GM18505 (cell line): Measurements from ENCODE around the gene MIDN.

Source experiments
- ATAC-seq: cut with Tn5 transposase; IDR thresholded peaks from one replicate; pipeline ENCODE4 v1.9.1; 2021; ENCODE audit not compliant: unreplicated experiment
- POLR2A ChIP-seq: IDR thresholded peaks from 4 replicates; pipeline ENCODE4 v1.6.1; 2011; ENCODE audit warnings: borderline replicate concordance; ENCODE audit not compliant: insufficient read depth, insufficient read length; ENCODE audit errors: extremely low read depth

MIDN gene

GRCh38 chr19:1233115-1233667 is 15.2 kb upstream of the MIDN start:
- no peak for TF ChIP-seq POLR2A
- ATAC-seq, result no peak

- no peak for TF ChIP-seq POLR2A
- no peak for ATAC-seq
Measured at GRCh38 chr19:1234051-1234954, 14.1 kb upstream of the MIDN start.

GRCh38 chr19:1234955-1235380 is 13.4 kb upstream of the MIDN start:
- TF ChIP-seq POLR2A, result no peak
- ATAC-seq, result no peak

- TF ChIP-seq POLR2A, result no peak
- ATAC-seq, result no peak
Measured at GRCh38 chr19:1235625-1236538, 12.5 kb upstream of the MIDN start.

- ATAC-seq, result no peak
- TF ChIP-seq POLR2A, result no peak
Measured at GRCh38 chr19:1236576-1236975, 11.8 kb upstream of the MIDN start.

DNA sequence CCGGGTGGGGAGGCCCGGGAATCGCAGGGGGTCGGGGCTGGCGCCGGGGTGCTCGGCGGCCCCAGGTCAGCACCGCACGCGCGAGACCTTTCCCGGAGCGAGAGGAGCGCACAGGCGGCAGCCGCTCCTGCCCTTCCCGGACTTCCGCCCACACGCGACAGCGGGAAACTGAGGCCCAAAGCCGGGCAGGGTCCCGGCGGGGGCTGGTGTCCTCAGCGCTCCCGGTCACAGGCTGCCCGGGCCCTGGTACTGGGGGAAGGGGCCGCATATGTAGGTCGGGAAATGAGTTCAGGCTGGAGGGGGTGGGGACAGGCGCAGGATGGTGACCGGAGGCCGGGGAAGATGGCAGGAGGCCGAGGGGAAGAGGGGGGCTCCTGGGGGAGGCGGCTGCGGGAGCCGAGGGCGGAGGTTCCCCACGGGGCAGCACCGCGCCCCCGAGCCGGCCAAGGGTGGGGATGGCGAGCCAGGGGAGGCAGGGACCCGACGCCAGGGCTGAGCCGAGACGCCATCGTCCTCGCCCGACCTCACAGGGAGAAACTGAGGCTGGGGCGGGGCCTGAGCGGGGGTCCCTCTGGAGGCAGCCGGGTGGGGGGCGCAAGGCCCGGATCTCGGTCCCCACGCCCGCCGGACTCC is 11.2 kb upstream of the MIDN start:
- ATAC-seq, result no peak
- no peak for TF ChIP-seq POLR2A

DNA sequence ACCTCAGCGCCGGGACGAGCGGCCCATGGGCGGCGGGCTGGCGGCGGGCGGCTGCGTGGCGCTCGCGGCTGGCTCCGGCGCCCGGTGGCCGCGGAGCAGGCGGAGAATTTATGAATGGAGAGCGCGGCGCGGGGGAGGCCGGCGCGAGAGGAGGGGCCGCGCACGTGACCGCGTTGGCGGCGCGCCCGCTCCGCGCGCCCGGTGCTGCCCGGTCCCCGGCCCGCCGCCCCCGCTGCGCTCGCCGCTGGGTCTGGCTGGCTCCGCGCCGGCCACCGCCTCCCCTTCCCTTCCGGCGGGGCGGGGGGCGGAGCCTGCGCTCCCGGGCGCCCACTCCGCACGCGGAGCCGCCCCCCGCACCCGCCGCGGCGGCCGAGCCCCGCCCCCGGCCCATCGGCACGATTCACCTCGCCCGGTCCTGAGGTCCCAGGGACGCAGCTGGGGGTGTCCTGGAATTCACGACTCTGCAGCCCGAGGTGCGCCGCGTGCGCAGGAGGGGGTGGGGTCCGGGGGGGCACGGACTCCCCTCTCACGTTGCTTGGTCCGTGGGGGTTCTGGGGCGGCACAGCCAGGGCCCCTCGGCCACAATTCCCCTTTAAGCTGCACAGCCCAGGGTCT is 10.5 kb upstream of the MIDN start, which contains the start of gene CBARP:
TSS of gene CBARP (minus strand) at position 252 of the 615 bp plus-strand sequence. CDS start 1,905 bp downstream, outside the sequence.
- no peak for ATAC-seq
- no peak for TF ChIP-seq POLR2A

GRCh38 chr19:1238369-1239303 is 9.7 kb upstream of the MIDN start:
- no peak for TF ChIP-seq POLR2A
- ATAC-seq, result no peak

DNA sequence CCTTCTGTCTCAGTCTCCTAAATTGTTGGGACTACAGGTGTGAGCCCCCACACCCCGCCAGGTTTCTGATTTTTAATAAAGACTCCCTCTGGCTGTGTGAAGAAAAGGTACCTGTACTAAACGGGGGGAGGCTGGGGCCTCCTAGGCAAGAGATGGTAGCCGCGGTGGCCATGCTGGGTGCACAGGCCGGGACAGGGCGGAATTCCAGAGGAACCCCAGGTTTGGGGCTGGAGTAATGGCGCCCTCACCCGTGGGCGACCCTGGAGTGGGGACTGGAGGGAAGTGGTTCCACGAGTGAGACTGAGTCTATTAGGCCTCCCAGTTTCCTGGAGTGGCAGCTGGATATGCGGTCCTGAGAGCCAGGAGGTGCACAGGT is 9.0 kb upstream of the MIDN start:
- no peak for ATAC-seq
- no peak for TF ChIP-seq POLR2A

DNA sequence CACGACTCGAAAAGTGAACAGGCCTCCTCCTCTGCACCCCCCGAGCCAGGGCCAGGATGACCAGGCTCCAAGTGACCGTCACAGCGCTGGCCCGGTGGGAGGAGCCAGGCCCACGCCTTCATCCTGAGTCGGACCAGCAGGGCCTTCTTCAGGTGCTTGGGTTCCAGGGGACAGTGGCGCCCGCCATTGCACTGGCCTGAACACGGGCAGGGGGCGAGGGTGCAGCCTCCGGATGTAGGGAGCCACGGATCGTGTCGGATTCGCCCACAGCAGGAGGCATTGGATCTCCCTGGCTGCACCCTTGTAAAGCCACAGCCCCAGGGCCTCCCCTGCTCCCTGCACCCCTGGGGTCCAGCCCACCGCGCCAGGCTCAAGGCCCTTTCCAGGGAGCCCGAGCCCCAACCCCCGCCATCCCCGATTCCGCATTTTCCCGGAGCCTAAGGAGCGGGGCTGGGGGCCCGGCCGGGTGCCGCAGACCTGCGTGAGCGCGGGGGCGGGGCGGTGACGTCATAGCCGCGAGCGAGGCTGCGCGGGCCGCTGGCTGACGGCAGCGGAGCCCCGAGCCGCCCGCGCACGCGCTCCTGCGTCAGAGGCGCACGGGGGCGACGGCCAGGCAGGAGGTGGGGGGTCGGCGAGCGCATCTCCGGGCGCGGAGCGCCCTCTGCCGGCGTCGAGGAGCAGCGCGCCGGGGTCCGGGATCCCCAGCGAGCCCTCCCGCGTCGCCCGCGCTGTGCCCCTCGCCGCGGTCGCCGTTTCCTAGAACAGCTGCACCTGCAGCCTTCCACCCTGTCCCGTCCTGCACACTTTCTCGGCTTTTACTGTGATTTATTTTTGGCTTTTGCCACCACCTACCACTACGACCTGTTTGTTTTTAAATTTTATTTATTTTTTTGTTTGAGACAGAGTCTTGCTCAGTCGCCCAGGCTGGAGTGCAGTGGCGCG is 8.3 kb upstream of the MIDN start:
- ATAC-seq, result peak; percentile 32
- no peak for TF ChIP-seq POLR2A
